NCI-H1436 (cell line): Measurements from ENCODE around the gene FTSJ1.
"Not testable (repeated sequence)": the region's sequence is repeated elsewhere in the genome, so short reads cannot be mapped to it uniquely, and the experiment has no call there.

Experiments used
- DNase-seq: peaks from one replicate; lab custom pipeline; 2025; lab: John Stamatoyannopoulos, UW

Gene FTSJ1

DNA sequence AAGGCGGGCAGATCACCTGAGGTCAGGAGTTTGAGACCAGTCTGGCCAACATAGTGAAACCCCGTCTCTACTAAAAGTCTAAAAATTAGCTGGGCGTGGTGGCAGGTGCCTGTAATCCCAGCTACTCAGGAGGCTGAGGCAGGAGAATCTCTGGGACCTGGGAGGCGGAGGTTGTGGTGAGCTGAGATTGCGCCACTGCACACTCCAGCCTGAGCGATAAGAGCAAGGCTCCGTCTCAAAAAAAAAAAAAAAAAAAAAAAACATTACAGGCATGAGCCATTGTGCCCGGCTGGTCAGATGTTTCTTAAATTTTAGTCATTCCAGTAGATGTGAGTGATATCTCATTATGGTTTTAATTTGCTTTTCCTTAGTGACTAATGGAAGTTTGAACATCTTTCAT, 49.9 kb downstream of the FTSJ1 start:
- not testable (repeated sequence) for DNase-seq

GRCh38 chrX:48530736-48531135, 54.7 kb downstream of the FTSJ1 start:
- no peak for DNase-seq

- no peak for DNase-seq
Observed at GRCh38 chrX:48531358-48531959, 55.5 kb downstream of the FTSJ1 start.

DNA sequence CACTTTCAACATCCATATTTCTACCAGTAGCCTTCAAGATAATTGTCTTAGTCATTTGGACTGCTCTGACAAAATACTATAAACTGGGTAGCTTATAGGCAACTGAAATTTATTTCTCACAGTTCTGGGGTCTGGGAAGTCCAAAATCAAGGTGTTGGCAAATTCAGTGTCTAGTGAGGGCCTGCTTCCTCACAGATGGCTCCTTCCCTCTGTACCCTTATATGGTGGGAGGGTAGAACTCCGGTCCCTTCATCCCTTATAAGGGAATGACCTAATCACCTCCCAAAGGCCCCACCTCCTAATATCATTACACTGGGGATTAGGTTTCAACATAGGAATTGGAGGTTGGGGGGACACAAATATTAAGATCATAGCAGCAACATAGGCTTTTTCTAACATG, 56.2 kb downstream of the FTSJ1 start:
- no peak for DNase-seq

- DNase-seq, result no peak
Observed at GRCh38 chrX:48533165-48533564, 57.2 kb downstream of the FTSJ1 start.
